ENCODE measurements around the gene HSPA8.

GRCh38 chr11:123061403-123062157 is at the start of gene HSPA8:
- TF ChIP-seq CTCF (IDR thresholded peaks at IDR 0.05; ENCODE audit: insufficient read depth, low read length) (no peak), REST (IDR thresholded peaks at IDR 0.05; ENCODE audit: insufficient replicate concordance, low read depth) (peak; percentile 67), GABPA (IDR thresholded peaks at IDR 0.05; ENCODE audit: low read depth) (no peak), POLR2AphosphoS5 (IDR thresholded peaks at IDR 0.05; ENCODE audit: low read depth) (peak; percentile 74)
